ENCODE results near the gene SLC66A2. TPM values are rescaled to one million over a fixed set of nuclear protein-coding genes. Genes with fewer than 3 reads are reported as not detected.
A peak's percentile ranks its signal among the peaks of the same experiment; 100 is the strongest.

Gene SLC66A2
- total RNA-seq, 6 experiments from 2014 or later: 61.6 to 140 (median 95.8) TPM

DNA sequence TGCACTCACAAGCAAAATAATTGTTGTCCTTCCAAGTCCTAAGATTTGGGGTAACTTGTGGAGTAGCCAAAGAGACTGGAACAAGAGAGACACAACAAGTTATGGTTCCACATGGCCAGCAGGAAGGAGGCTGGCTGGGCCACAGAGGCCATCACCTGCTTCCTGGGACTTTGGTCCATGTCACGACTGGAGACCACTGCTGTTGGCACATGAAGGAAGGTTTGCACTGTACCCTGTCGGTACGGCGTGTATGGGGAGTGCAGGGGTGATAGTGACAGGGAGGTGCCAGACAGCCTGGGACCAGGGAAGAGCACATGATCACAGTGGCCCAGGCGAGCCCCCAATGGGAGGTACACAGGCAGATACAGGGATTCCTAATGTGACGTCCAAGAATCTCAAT lies 15.5 kb downstream of the SLC66A2 start:
- Histone ChIP-seq H3K4me1 (peaks cover 2 to 73% (median 33%) of the 10 kb centered on the region in 4 donors), H3K27ac (peak overlapping the region; percentile 72 to 93 (median 73)), H3K4me3 (no peak overlapping the region), H3K36me3 (peaks cover 0 to 5% (median 3%) of the 10 kb centered on the region in 4 donors), H3K27me3 (no peaks in the 10 kb centered on the region), H3K9me3 (no peaks in the 10 kb centered on the region)
- no peak for ATAC-seq
- intact Hi-C loops (cut with DNase I): no loop called here
- TF ChIP-seq POLR2A (IDR thresholded peaks at IDR 0.05): no peak
- TF ChIP-seq, protein P1, sequence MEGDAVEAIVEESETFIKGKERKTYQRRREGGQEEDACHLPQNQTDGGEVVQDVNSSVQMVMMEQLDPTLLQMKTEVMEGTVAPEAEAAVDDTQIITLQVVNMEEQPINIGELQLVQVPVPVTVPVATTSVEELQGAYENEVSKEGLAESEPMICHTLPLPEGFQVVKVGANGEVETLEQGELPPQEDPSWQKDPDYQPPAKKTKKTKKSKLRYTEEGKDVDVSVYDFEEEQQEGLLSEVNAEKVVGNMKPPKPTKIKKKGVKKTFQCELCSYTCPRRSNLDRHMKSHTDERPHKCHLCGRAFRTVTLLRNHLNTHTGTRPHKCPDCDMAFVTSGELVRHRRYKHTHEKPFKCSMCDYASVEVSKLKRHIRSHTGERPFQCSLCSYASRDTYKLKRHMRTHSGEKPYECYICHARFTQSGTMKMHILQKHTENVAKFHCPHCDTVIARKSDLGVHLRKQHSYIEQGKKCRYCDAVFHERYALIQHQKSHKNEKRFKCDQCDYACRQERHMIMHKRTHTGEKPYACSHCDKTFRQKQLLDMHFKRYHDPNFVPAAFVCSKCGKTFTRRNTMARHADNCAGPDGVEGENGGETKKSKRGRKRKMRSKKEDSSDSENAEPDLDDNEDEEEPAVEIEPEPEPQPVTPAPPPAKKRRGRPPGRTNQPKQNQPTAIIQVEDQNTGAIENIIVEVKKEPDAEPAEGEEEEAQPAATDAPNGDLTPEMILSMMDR (IDR thresholded peaks at IDR 0.05): no peak
- peak in 1 of 3 donors; percentile 33 for DNase-seq
- WGBS (ENCODE audit: insufficient coverage, low coverage, low lambda C conversion rate, missing lambda C conversion rate): 19% methylated on average over 5 of the region's 6 CpGs

DNA sequence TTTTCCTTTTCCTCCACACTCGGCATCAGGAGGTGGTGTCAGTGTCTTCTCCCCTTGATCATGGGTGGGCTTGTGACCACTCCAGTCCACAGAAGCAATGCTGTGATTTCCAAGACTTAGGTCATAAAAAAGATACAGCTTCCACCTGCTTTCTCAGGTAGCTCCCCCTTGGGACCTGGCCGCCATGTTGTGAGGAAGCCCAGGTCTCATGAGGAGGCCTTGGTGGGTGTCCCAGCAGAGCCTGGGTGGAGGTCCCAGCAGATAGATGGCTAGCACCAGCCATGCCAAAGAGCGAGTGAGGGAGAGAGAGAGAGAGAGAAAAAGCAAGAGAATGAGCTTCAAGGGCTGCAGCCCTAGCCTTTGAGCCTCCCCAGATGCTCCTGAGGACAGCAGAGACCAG lies 16.0 kb downstream of the SLC66A2 start:
- TF ChIP-seq, protein P1 (IDR thresholded peaks at IDR 0.05): no peak
- TF ChIP-seq POLR2A (IDR thresholded peaks at IDR 0.05): no peak
- ATAC-seq (no peak), DNase-seq (peak in 2 of 3 donors; percentile 22 to 37)
- Histone ChIP-seq H3K9me3 (no peaks in the 10 kb centered on the region), H3K27me3 (no peaks in the 10 kb centered on the region), H3K36me3 (peaks cover 0 to 4% (median 3%) of the 10 kb centered on the region in 4 donors), H3K4me1 (peaks cover 2 to 69% (median 31%) of the 10 kb centered on the region in 4 donors), H3K27ac (peak overlapping the region; percentile 72 to 93 (median 73)), H3K4me3 (no peak overlapping the region)
- intact Hi-C loops (cut with DNase I): no loop called here
- WGBS (ENCODE audit: insufficient coverage, low coverage, low lambda C conversion rate, missing lambda C conversion rate): 86% methylated on average over 1 of the region's 3 CpGs

DNA sequence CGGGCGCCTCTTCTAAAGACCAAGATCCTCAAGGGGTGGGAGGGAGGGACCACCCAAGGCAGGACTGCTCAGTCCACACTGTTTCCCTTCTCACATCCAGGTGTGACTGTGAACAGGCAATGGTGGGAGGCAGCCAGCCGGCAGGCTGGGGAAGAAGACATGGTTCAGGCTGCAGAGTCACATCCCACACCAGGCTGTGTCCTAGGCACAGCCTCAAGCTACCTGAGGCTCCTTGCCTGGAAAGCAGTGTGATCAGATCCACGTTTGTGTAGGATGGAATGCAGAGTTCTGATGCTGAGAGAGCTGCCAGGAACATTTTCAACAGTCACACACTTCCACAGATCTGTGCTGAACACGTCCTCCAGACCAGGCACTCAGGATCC lies 16.4 kb downstream of the SLC66A2 start:
- intact Hi-C loops (cut with DNase I): no loop called here
- no peaks in the 10 kb centered on the region for H3K9me3 ChIP-seq
- peaks cover 0 to 4% (median 3%) of the 10 kb centered on the region in 4 donors for H3K36me3 ChIP-seq
- ATAC-seq (peak in 1 of 4 donors; percentile 3), DNase-seq (peak in 1 of 3 donors; percentile 28)
- peak overlapping the region in 2 of 3 donors; percentile 4 to 15 for H3K4me3 ChIP-seq
- H3K4me1 ChIP-seq: peaks cover 2 to 65% (median 29%) of the 10 kb centered on the region in 4 donors
- 33% methylated on average over 2 of the region's 5 CpGs for WGBS (ENCODE audit: insufficient coverage, low coverage, low lambda C conversion rate, missing lambda C conversion rate)
- TF ChIP-seq POLR2A (IDR thresholded peaks at IDR 0.05): no peak
- TF ChIP-seq, protein P1 (IDR thresholded peaks at IDR 0.05): no peak
- H3K27ac ChIP-seq: peak overlapping the region; percentile 72 to 93 (median 73)
- no peaks in the 10 kb centered on the region for H3K27me3 ChIP-seq

DNA sequence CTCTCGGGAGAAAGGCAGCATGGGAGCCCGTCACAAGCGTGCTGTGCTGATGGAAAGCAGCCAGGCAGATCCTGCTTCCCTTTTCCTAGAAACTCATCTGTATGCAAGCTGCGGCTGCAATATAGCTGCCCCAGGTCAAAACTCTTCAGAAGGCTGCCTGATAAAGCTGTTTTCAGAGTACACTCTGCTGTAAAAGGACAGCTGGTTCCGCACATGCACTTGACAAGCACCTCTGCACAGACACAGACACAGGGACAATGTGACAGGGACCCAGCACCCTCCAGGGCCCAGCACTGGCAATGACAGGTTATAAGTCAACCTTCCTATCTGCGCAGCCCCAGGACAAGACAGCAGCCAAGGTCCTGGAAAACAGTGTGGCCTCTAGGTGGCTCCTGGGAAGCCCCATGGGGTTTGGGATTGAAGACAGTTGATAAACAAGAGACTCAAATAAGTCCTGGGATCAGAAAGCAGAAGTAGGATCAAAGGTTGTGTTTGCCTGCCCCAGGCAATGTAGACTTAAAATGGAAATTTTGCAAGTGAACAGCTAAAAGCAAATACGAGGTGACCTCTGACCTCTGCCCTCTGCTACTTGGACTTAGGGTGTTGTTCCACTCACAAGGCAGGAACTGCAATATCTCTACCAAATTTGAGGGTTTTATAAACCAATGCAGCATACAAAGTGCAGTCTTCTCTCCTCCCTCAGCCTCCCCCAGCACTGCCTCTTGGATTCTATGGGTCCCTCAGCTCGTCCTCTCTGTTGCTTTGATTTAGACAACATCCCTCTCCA lies 16.9 kb downstream of the SLC66A2 start:
- H3K27me3 ChIP-seq: no peaks in the 10 kb centered on the region
- peaks cover 0 to 6% (median 4%) of the 10 kb centered on the region in 4 donors for H3K36me3 ChIP-seq
- ATAC-seq: peak; percentile 80 to 86 (median 84)
- DNase-seq: peak; percentile 70 to 92 (median 90)
- peaks cover 2 to 59% (median 26%) of the 10 kb centered on the region in 4 donors for H3K4me1 ChIP-seq
- intact Hi-C loops (cut with DNase I): no loop called here
- TF ChIP-seq, protein P1 (IDR thresholded peaks at IDR 0.05): peak; percentile 26 to 52 (median 42)
- no peak for TF ChIP-seq POLR2A (IDR thresholded peaks at IDR 0.05)
- H3K9me3 ChIP-seq: no peaks in the 10 kb centered on the region
- peak overlapping the region; percentile 72 to 93 (median 73) for H3K27ac ChIP-seq
- peak overlapping the region in 2 of 3 donors; percentile 15 to 20 for H3K4me3 ChIP-seq
- WGBS (ENCODE audit: insufficient coverage, low coverage, low lambda C conversion rate, missing lambda C conversion rate): 26% methylated on average over 7 of the region's 8 CpGs
